ENCODE measurements around the gene GFRA1.

GFRA1 gene

GRCh38 chr10:116024271-116024878 lies 248.6 kb downstream of the GFRA1 start:
- DNase-seq, result no peak

- no peak for DNase-seq
Measured at GRCh38 chr10:116017405-116017804, 255.6 kb downstream of the GFRA1 start.

GRCh38 chr10:116015583-116016333 lies 257.2 kb downstream of the GFRA1 start:
- no peak for DNase-seq

DNA sequence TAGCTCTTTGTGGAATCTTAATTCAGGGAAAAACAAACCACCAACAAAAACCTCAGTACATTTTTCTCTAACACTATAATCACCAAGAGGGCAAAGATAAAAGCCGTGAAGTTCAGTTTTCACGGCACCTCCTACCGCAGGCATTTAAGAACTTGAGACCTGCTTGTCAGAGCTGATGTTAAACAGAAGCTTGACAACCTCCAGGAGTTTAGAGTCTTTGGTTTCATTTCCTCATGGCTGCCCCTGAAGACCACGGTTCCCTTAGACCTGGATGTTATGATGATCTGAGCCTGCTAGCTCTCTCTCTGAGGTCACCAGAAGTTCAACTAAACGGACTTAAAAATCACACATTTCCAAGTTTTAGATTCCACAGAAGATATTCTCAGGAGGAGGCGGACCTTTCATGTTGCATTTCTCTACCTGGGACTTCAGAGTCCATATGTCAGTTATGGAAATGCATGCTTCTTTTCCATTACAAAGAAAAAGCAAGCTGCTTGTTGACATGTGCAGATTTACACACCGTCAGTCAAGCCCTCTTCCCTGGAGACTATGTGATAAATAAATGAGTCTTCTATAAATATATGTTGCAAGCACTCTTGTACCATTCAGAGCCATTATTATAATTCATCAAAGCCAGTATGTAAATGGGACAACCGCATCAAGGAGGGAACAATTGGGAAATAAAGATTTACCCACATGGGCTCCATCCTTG lies 258.0 kb downstream of the GFRA1 start:
- no peak for DNase-seq

- DNase-seq, result no peak
Measured at GRCh38 chr10:116014326-116014725, 258.7 kb downstream of the GFRA1 start.

GRCh38 chr10:116011929-116012328 lies 261.1 kb downstream of the GFRA1 start:
- DNase-seq, result no peak

GRCh38 chr10:116007256-116007891 lies 265.6 kb downstream of the GFRA1 start:
- no peak for DNase-seq
